ENCODE results near the gene HOXA3.

HOXA3 gene

GRCh38 chr7:27151341-27151930, 947 bp downstream of the HOXA3 start:
- H3K27ac ChIP-seq: peak overlapping the region; percentile 94

GRCh38 chr7:27150568-27151340, 1.6 kb downstream of the HOXA3 start:
- H3K27ac ChIP-seq: peak overlapping the region; percentile 94

More at GRCh38 chr7:27151341-27151930, 947 bp downstream of the HOXA3 start:
- TF ChIP-seq CTCF (conservative IDR thresholded peaks at IDR 0.05): no peak

GRCh38 chr7:27149842-27150567, 2.4 kb downstream of the HOXA3 start:
- peak overlapping the region; percentile 94 for H3K27ac ChIP-seq
- TF ChIP-seq CTCF (conservative IDR thresholded peaks at IDR 0.05): no peak

More at GRCh38 chr7:27150568-27151340, 1.6 kb downstream of the HOXA3 start:
- TF ChIP-seq CTCF (conservative IDR thresholded peaks at IDR 0.05): peak; percentile 95

- peak overlapping the region; percentile 94 for H3K27ac ChIP-seq
- TF ChIP-seq CTCF (conservative IDR thresholded peaks at IDR 0.05): no peak
These were observed 3.4 kb downstream of the HOXA3 start for GRCh38 chr7:27148756-27149641.

GRCh38 chr7:27148031-27148755, 4.2 kb downstream of the HOXA3 start:
- peak overlapping the region; percentile 94 for H3K27ac ChIP-seq

More at GRCh38 chr7:27148031-27148755, 4.2 kb downstream of the HOXA3 start:
- no peak for TF ChIP-seq CTCF (conservative IDR thresholded peaks at IDR 0.05)
